Transverse colon (tissue), 4 donors: Measurements from ENCODE around the gene WNT4. TPM values are rescaled to one million over a fixed set of nuclear protein-coding genes. Genes with fewer than 3 reads are reported as not detected.

ENCODE experiments used
- DNase-seq: peaks from one replicate; pipeline ENCODE4 v3.0.0-alpha.2; 2019
- H3K27ac ChIP-seq, 4 donors: fragments of 200-600 bp; sonication (generic); 2 replicates each; pipeline ENCODE4 v1.5.1; 2016 to 2018; ENCODE audit warnings: inconsistent platforms in 4 of 4
- H3K27me3 ChIP-seq: fragments of 200-600 bp; sonication (generic); 2 replicates; pipeline ENCODE4 v1.5.1; 2017; ENCODE audit warnings: inconsistent platforms
- H3K36me3 ChIP-seq, 4 donors: fragments of 200-600 bp; sonication (generic); 2 replicates each; pipeline ENCODE4 v1.5.1; 2017 to 2019; ENCODE audit warnings: inconsistent platforms in 4 of 4
- H3K4me1 ChIP-seq, 4 donors: fragments of 200-600 bp; sonication (generic); 2 replicates each; pipeline ENCODE4 v1.5.1; 2017 to 2020; ENCODE audit warnings: inconsistent platforms in 4 of 4
- H3K4me3 ChIP-seq, 4 donors: fragments of 200-600 bp; sonication (generic); 1 replicate in 1 of 4; 2 replicates in 3 of 4; pipeline versions ENCODE4 v1.5.1 to v1.6.1; 2017 to 2019; ENCODE audit warnings: inconsistent platforms in 4 of 4
- H3K9me3 ChIP-seq, 2 donors: fragments of 200-600 bp; sonication (generic); 2 replicates each; pipeline ENCODE4 v1.5.1; 2017 to 2019; ENCODE audit warnings: inconsistent platforms in 2 of 2
- CTCF ChIP-seq, 5 experiments: fragments of 200-600 bp in 3 of 5; fragments of 450-650 bp in 2 of 5; sonication (generic) in 3 of 5; IDR thresholded peaks; 1 replicate in 2 of 5; 2 replicates in 3 of 5; pipeline ENCODE4 v1.5.1; 2016 to 2017; ENCODE audit warnings: antibody characterized with exemption in 5 of 5, inconsistent platforms in 3 of 5, mild to moderate bottlenecking in 2 of 5, moderate library complexity in 1 of 5
- EP300 ChIP-seq: sonication (generic); formaldehyde crosslinking; IDR thresholded peaks from one replicate; pipeline ENCODE4 v1.6.1; 2017; ENCODE audit warnings: antibody characterized with exemption, low read depth
- POLR2A ChIP-seq: fragments of 450-650 bp; IDR thresholded peaks from one replicate; pipeline ENCODE4 v1.6.1; 2016; ENCODE audit warnings: antibody characterized with exemption, mild to moderate bottlenecking, moderate library complexity
- POLR2AphosphoS5 ChIP-seq, 3 donors: sonication (generic); formaldehyde crosslinking; IDR thresholded peaks; one replicate each; pipeline ENCODE4 v1.6.1; 2016; ENCODE audit warnings: antibody characterized with exemption in 3 of 3
- WGBS, 2 donors: methylation state at CpG; one replicate each; pipeline ENCODE4 v1.1.5; 2018; ENCODE audit warnings: low coverage in 1 of 2; 5-methylcytosine and 5-hydroxymethylcytosine counted together
- in situ Hi-C, 4 donors: fragments of 200-750 bp; cut with MboI; loops; one replicate each; pipeline versions ENCODE4 v1.15.0 to v1.15.1; 2017; ENCODE audit warnings: low sequenced_read_pairs in 3 of 4, low pct_ligation_motif_present in 1 of 4, low pct_unique_long_range_greater_than_20kb in 1 of 4
- intact Hi-C: fragments of 100-400 bp; cut with DNase I; formaldehyde crosslinking; loops from one replicate; pipeline ENCODE4 v1.15.1; 2023; ENCODE audit warnings: low total_unique reads
- total RNA-seq, 4 donors: library from RNA; depleted of rRNA; stranded (reverse); fragments of >200 nt; gene quantifications; one replicate each; pipeline ENCODE4 v1.1.0, GENCODE V29; 2016

The WNT4 gene
- total RNA-seq, 4 donors from 2014 or later: 0.82 to 3.0 (median 2.1) TPM; not detected in 1

DNA sequence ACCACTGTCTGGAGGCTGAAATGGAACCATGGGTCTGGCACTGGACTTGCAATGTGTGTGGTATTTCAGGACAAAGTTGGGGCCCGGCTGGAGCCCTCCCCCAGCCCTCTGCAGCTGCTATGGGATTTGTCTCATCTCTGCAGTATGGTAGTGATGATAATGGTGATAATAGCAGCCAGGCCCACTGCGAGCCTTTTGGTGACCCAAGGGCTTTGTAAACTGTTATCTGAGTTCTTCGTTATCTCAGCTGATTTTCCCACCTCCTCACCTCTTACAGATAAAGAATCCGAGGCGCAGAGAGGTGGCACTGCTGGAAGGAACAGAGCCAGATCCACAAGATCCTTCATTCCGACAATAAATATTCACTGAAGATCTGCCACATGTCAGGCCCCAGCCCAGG, 11.7 kb upstream of the WNT4 start:
- Histone ChIP-seq H3K9me3 (no peaks in the 10 kb centered on the region), H3K27ac (no peak overlapping the region), H3K27me3 (peaks cover 3% of the 10 kb centered on the region), H3K4me3 (no peak overlapping the region), H3K36me3 (no peaks in the 10 kb centered on the region), H3K4me1 (no peaks in the 10 kb centered on the region)
- WGBS, 2 donors: 83% methylated on average over 6 of the region's 6 CpGs; no CpG with 5 or more reads in 1 of the 2 donors
- intact Hi-C loops (no loop called here), in situ Hi-C loops (no loop called here)
- no peak for DNase-seq
- no peak for TF ChIP-seq CTCF (IDR thresholded peaks at IDR 0.05)
- no peak for TF ChIP-seq POLR2AphosphoS5 (IDR thresholded peaks at IDR 0.05)
- TF ChIP-seq POLR2A: no peak
- no peak for TF ChIP-seq EP300

DNA sequence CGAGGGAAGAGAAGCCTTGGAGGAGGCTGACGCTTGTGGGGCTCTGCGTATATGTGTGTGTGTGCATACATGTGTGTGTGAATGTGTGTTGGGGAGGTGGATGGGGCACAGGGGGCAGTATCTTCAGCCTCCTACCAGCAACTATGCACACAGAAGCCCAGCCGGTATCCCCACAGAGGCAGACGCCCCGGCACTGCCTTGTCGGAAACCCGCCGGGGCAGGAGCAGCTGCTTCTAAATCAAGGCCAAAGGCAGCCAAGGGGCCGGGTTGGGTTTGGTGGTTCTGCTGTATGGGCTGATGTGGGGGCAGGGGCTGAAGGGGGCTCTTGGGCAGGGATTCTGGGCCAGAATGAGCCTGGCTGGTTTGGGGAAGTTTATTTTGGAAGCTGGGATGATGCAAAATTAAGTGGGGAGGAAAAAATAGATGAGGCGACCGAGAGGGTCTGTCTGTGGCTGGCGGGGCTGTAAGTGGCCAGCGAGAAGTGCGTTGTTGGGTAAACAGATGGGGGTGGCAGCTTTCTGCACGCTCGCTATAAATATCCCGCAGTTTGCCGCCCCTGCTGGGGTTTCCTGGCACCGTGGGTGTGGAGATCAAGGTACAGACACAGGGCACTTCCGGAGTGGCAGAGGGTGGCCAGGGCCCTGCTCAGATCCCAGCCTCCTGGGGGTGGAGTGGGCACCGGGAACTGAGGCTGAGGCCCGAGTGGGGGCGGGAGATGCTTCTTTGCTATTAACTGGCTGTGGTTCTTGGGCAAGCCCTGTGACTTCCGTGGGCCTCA, 11.0 kb upstream of the WNT4 start:
- no peak for DNase-seq
- TF ChIP-seq POLR2AphosphoS5 (IDR thresholded peaks at IDR 0.05) (no peak), EP300 (no peak), CTCF (IDR thresholded peaks at IDR 0.05) (no peak), POLR2A (no peak)
- Histone ChIP-seq H3K27ac (no peak overlapping the region), H3K36me3 (no peaks in the 10 kb centered on the region), H3K9me3 (no peaks in the 10 kb centered on the region), H3K4me3 (no peak overlapping the region), H3K27me3 (peaks cover 6% of the 10 kb centered on the region), H3K4me1 (no peaks in the 10 kb centered on the region)
- 73 to 88% methylated on average over 3 to 25 of the region's 25 CpGs for WGBS, 2 donors
- in situ Hi-C loops (no loop called here), intact Hi-C loops (no loop called here)

GRCh38 chr1:22150923-22151322, 8.0 kb upstream of the WNT4 start:
- Histone ChIP-seq H3K9me3 (no peaks in the 10 kb centered on the region), H3K4me1 (no peaks in the 10 kb centered on the region), H3K36me3 (no peaks in the 10 kb centered on the region), H3K27me3 (peaks cover 18% of the 10 kb centered on the region), H3K27ac (no peak overlapping the region), H3K4me3 (no peak overlapping the region)
- no peak for DNase-seq
- TF ChIP-seq EP300 (no peak), CTCF (IDR thresholded peaks at IDR 0.05) (no peak), POLR2AphosphoS5 (IDR thresholded peaks at IDR 0.05) (no peak), POLR2A (no peak)
- intact Hi-C loops (no loop called here), in situ Hi-C loops (no loop called here)
- 76 to 85% methylated on average over 4 to 6 of the region's 6 CpGs for WGBS, 2 donors

DNA sequence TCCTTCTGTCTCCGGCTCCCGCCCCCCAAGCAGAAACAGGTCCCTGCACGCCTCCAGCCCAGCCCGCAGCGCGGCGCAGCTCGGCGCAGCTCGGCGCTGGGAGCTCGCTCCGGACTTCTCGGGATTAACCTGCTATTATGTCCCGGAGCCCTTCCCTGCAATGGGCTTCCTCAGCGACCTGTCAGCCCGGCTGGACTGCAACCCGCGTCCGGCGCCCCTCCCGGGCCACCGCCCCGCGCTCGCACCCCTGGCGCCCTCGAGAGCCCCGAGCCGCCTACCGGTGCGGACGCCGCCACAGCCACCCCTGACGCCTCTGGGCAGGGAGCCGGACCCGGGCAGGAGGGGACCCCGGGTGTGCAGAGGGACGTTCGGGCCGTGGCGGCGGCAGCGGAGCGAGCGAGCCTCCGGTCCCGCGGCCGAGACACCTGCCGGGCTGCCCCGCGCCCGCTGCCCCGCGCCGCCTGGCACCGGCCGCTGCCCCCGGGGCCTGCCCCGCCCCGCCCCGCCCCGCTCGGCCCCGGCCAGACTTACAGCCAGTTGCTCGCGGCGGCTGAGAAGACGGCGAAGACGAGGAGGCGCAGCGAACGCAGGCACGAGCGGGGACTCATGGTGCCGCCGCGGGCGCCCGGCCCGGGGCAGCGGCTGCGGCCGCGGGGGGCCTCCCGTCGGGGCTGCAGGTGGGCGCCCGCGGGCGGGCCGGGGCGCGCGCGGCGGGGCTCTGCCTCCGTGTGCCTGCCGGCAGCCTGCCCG, 407 bp downstream of the WNT4 start:
- H3K27me3 ChIP-seq: peaks cover 61% of the 10 kb centered on the region
- H3K4me1 ChIP-seq: peaks cover 9 to 19% (median 16%) of the 10 kb centered on the region in 4 donors
- peak overlapping the region; percentile 4 to 63 (median 52) for H3K27ac ChIP-seq
- in situ Hi-C loops (loop anchor here in 2 of 4 donors (25.0 kb wide), 2 partner anchors 270 to 495 kb away; partner anchors contain the start of genes C1QA (in 2 of the 2) and C1QC (in 2 of the 2)), intact Hi-C loops (no loop called here)
- H3K9me3 ChIP-seq: no peaks in the 10 kb centered on the region
- 0% methylated on average over 14 of the region's 102 CpGs; no CpG with 5 or more reads in 1 of the 2 donors for WGBS, 2 donors
- no peaks in the 10 kb centered on the region for H3K36me3 ChIP-seq
- TF ChIP-seq POLR2A (no peak), EP300 (no peak), POLR2AphosphoS5 (IDR thresholded peaks at IDR 0.05) (no peak), CTCF (IDR thresholded peaks at IDR 0.05) (no peak)
- peak; percentile 28 for DNase-seq
- H3K4me3 ChIP-seq: peak overlapping the region; percentile 24 to 61 (median 40)
